ENCODE data around the gene EAF1.

The EAF1 gene

DNA sequence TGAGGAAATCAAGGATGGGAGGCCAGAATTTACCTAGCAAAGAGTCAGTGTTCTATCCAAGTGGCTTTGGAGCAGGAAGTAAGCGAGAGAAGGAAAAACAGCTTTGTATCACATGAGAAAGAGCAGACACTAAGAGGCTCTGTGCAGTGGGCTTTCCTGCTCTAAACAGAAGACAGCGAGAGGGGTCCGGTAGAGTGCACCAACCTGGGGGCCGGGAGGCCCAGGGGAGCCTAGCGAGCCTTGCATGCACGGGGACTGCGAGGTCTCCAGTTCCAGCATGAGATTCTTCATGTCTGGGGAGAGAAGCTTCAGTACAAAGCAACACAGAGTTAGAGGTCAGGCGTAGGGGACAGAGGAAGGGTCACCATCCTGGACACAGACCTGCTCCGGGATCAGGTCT, 60.6 kb downstream of the EAF1 start:
- DNase-seq: no peak

DNA sequence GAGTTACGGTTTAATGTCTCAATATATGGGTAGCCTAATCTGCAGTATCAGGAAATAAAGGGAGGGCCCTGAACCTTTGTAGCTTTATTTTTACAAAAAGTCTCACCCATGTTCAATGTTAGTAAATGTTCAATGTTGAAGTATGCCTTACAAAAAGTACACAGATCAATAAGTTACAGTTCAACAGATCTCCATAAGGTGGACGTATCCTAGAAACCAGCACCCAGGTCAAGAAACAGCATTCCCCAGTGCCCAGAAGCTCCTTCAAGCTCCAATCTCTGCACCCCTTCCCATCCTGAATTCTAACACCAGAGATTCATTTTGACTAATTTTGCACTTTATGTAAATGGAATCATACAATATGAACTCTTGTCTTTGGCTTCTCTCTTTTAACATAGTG, 62.8 kb downstream of the EAF1 start:
- no peak for DNase-seq

- DNase-seq: no peak
These were observed 63.7 kb downstream of the EAF1 start for GRCh38 chr3:15491143-15491542.
